Heart left ventricle (tissue), 16 donors: Measurements from ENCODE around the gene ARVCF. TPM values are rescaled to one million over a fixed set of nuclear protein-coding genes. Genes with fewer than 3 reads are reported as not detected.
A peak's percentile ranks its signal among the peaks of the same experiment; 100 is the strongest.

Source experiments
- ATAC-seq, 4 donors: fragments of 200-7000 bp; cut with Tn5 transposase; one replicate each; pipeline ENCODE4 v1.9.1; 2020 to 2022; ENCODE audit warnings: moderate library complexity in 4 of 4, mild to moderate bottlenecking in 3 of 4, moderate number of reproducible peaks in 1 of 4
- DNase-seq, 5 donors: peaks; one replicate each; pipeline ENCODE4 v3.0.0-alpha.2; 2020
- H3K27ac ChIP-seq, 12 donors: fragments of 200-600 bp; sonication (generic) in 4 of 12; one replicate each; pipeline versions ENCODE4 v1.5.0 to v1.8.0; 2016 to 2022; ENCODE audit warnings: mild to moderate bottlenecking in 2 of 12
- H3K27me3 ChIP-seq, 9 donors: fragments of 200-600 bp; sonication (generic) in 2 of 9; one replicate each; pipeline versions ENCODE4 v1.5.1 to v1.8.0; 2016 to 2022; ENCODE audit warnings: mild to moderate bottlenecking in 3 of 9
- H3K36me3 ChIP-seq, 9 donors: fragments of 200-600 bp; sonication (generic) in 2 of 9; one replicate each; pipeline versions ENCODE4 v1.5.0 to v1.8.0; 2018 to 2022; ENCODE audit warnings: mild to moderate bottlenecking in 2 of 9
- H3K4me1 ChIP-seq, 12 donors: fragments of 200-600 bp; sonication (generic) in 4 of 12; one replicate each; pipeline versions ENCODE4 v1.5.0 to v1.8.0; 2016 to 2022; ENCODE audit warnings: mild to moderate bottlenecking in 3 of 12
- H3K4me3 ChIP-seq, 12 donors: fragments of 200-600 bp; sonication (generic) in 4 of 12; one replicate each; pipeline versions ENCODE4 v1.5.0 to v1.8.0; 2017 to 2022; ENCODE audit warnings: mild to moderate bottlenecking in 9 of 12, moderate library complexity in 4 of 12
- H3K9me3 ChIP-seq, 12 donors: fragments of 200-600 bp; sonication (generic) in 4 of 12; one replicate each; pipeline versions ENCODE4 v1.5.0 to v1.8.0; 2016 to 2022; ENCODE audit warnings: mild to moderate bottlenecking in 1 of 12
- POLR2A ChIP-seq, 2 donors: fragments of 450-650 bp; IDR thresholded peaks; one replicate each; pipeline ENCODE4 v1.6.1; 2017; ENCODE audit warnings: antibody characterized with exemption in 2 of 2, mild to moderate bottlenecking in 2 of 2, moderate library complexity in 2 of 2
- WGBS, 4 donors: extraction: QIAGEN DNeasy Blood & Tissue Kit in 2 of 4; methylation state at CpG; one replicate each; pipeline versions ENCODE4 v1.1.5 to v1.1.7; 2013 to 2018; 5-methylcytosine and 5-hydroxymethylcytosine counted together
- intact Hi-C, 10 donors: fragments of 100-400 bp; cut with DNase I; formaldehyde crosslinking; loops; one replicate each; pipeline versions ENCODE4 v1.11.1 to v1.14.2; 2022
- polyA plus RNA-seq, 2 donors: library from polyadenylated mRNA; stranded (reverse); fragments of 200-250 nt; gene quantifications; one replicate each; pipeline ENCODE4 v1.2.3, GENCODE V29; 2013
- total RNA-seq, 9 donors: library from RNA; depleted of rRNA in 2 of 9; stranded (reverse); fragments of >200 nt in 2 of 9; fragmentation: NEBNext Ultra II Directional in 3 of 9; extraction: Animal tissue kit (Norgen Biotek cat#: 25700) in 3 of 9; gene quantifications; one replicate each; pipeline versions ENCODE4 v1.1.0 to v1.2.4, GENCODE V29; 2016 to 2023
- TF ChIP-seq, protein P1 (sequence below), 12 donors: fragments of 200-600 bp; sonication (generic) in 4 of 12; IDR thresholded peaks; one replicate each; pipeline versions ENCODE4 v1.5.0 to v1.8.0; 2018 to 2022; ENCODE audit warnings: antibody characterized with exemption in 12 of 12, mild to moderate bottlenecking in 5 of 12
- donor health status: ischemic (EF 13 %, LVEDD 7.1; RV severe dilation, severe dysfunction).
- donor health status: healthy with polysubstance abuse.
- donor health status: DM: no; HTN: yes; CAD: no.
- donor health status: DM: no; HTN: no; CAD: no.
- donor health status: ischemic (EF 25% LVEDD 6.9; RV normal size, moderate dysfunction).
- donor health status: ischemic (EF 25% LVEDD 5.7; RV mildly dilated, moderate dysfunction).
- donor health status: healthy.
- donor health status: DM: yes; HTN: yes; CAD: no.
- donor health status: ischemic (EF 35%, LVEDD 5.7; RV mildly dilated, moderate dysfunction).
- donor health status: nonischemic (EF 11% LVEDD 7.7; RV severe dilation, severe dysfunction).
- donor health status: DM: yes; HTN: yes; CAD: no.
- donor health status: PGD.
- donor health status: ischemic (EF 29% LVEDD 5.4; RV normal size, mild dysfunction).
- donor health status: nonischemic (EF 23%, LVEDD 6.1; RV moderate dilation, normal function).

Gene ARVCF
- total and polyA plus RNA-seq, 11 donors: 21.2 to 46.6 (median 33.3) TPM

DNA sequence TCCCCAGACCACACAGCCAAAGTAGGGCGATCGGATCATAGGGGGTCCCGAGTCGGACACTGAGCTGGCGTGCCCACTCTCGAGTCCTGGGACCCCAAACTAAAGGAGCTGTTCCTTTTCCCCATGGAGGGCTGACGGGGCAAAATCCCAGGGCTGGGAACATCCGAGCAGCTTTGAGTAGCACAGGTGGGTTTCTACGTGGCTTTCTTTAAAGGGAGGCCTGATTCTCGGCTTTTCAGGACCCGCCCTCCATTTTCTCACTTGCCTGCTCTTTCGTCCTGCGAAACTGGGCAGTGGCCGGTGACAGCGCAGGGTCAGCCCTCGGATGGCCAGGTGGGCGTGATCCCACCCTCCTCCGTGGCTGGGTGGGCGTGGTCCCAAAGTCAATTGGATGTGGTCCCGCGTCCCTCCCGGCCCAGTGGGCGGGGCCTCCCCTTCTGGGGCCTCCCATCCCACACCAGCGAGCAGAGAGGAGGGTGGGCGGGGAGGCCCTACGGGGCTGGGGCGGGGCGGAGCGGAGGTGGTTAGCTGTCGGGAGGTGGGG, 57.5 kb downstream of the ARVCF start:
- 42 to 59% (median 43%) methylated on average over 20 to 30 of the region's 30 CpGs for WGBS, 4 donors
- Histone ChIP-seq H3K4me3 (peak overlapping the region in 9 of 12 donors; percentile 8 to 42 (median 26)), H3K36me3 (peaks cover 0 to 27% (median 8%) of the 10 kb centered on the region in 9 donors), H3K27me3 (no peaks in the 10 kb centered on the region), H3K27ac (peak overlapping the region in 7 of 12 donors; percentile 14 to 70 (median 42)), H3K9me3 (no peaks in the 10 kb centered on the region), H3K4me1 (peaks cover 0 to 55% (median 29%) of the 10 kb centered on the region in 12 donors)
- ATAC-seq (peak; percentile 11 to 65 (median 54)), DNase-seq (peak; percentile 73 to 85 (median 80))
- TF ChIP-seq POLR2A (IDR thresholded peaks at IDR 0.05): no peak
- TF ChIP-seq, protein P1, sequence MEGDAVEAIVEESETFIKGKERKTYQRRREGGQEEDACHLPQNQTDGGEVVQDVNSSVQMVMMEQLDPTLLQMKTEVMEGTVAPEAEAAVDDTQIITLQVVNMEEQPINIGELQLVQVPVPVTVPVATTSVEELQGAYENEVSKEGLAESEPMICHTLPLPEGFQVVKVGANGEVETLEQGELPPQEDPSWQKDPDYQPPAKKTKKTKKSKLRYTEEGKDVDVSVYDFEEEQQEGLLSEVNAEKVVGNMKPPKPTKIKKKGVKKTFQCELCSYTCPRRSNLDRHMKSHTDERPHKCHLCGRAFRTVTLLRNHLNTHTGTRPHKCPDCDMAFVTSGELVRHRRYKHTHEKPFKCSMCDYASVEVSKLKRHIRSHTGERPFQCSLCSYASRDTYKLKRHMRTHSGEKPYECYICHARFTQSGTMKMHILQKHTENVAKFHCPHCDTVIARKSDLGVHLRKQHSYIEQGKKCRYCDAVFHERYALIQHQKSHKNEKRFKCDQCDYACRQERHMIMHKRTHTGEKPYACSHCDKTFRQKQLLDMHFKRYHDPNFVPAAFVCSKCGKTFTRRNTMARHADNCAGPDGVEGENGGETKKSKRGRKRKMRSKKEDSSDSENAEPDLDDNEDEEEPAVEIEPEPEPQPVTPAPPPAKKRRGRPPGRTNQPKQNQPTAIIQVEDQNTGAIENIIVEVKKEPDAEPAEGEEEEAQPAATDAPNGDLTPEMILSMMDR (IDR thresholded peaks at IDR 0.05): no peak
- intact Hi-C loops: no loop called here

DNA sequence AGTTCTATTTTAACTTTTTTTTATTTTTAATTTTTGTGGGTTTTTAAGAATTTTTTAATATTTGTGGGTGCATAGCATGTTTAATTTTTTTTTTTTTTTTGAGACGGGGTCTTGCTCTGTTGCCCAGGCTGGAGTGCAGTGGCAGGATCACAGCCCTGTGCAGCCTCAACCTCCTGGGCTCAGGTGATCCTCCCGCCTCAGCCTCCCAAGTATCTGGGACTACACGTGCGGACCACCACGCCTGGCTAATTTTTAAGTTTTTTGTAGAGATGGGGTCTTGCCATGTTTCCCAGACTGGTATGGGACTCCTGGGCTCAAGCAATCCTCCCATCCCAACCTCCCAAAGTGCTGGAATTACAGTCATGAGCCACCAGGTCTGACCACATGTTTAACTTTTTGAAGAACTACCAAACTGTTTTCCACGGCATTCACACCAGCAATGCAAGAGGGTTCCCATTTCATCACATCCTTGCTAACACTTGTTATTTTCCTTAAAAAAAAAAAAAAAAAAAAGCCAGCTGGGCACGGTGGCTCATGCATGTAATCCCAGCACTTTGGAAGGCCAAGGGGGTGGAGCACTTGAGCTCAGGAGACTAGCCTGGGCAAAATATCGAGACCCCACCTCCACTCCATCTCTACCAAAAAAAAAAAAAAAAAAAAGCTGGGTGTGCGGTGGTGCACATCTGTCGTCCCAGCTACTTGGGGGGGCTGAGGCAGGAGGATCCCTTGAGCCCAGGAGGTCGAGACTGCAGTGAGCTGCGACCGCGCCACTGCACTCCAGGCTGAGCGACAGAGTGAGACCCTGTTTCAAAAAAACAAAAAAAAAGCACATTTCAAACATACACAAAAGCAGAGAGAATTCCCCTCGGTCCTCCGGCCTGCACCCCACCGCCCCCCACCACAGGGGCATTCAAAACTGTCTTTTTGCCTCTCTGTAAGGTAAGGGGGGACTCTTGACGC, 58.3 kb downstream of the ARVCF start:
- H3K27me3 ChIP-seq: no peaks in the 10 kb centered on the region
- DNase-seq: peak in 1 of 5 donors; percentile 53
- no peaks in the 10 kb centered on the region for H3K9me3 ChIP-seq
- peaks cover 0 to 62% (median 35%) of the 10 kb centered on the region in 12 donors for H3K4me1 ChIP-seq
- peaks cover 0 to 20% (median under 1%) of the 10 kb centered on the region in 9 donors for H3K36me3 ChIP-seq
- 82 to 89% (median 88%) methylated on average over 19 of the region's 19 CpGs for WGBS, 4 donors
- peak overlapping the region in 5 of 12 donors; percentile 26 to 42 (median 35) for H3K4me3 ChIP-seq
- no peak for ATAC-seq
- peak overlapping the region in 4 of 12 donors; percentile 22 to 70 (median 38) for H3K27ac ChIP-seq
- TF ChIP-seq, protein P1 (IDR thresholded peaks at IDR 0.05): no peak
- TF ChIP-seq POLR2A (IDR thresholded peaks at IDR 0.05): no peak
- intact Hi-C loops: no loop called here

DNA sequence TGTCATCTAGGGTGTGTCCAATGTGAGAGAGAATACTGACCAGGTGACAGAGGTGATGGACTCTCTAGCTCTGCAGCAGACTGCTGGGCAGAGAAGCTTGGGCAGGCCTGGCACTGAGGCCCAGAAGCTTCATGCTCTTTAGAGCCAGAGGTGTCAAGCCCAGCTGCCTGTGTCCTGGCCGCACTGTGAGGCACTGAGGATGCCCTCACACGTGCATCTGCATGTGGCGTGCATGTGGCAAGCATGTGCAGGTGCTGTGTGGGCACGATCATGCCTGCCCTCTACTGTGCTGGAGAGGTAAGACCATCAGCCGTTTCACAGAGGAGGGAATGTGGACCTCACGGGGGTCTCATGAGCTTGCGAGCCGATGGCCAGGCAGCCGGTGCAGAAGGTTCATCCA, 59.2 kb downstream of the ARVCF start:
- no peak for ATAC-seq
- TF ChIP-seq, protein P1 (IDR thresholded peaks at IDR 0.05): no peak
- TF ChIP-seq POLR2A (IDR thresholded peaks at IDR 0.05): no peak
- WGBS, 4 donors: 93 to 94% (median 94%) methylated on average over 9 of the region's 9 CpGs
- Histone ChIP-seq H3K9me3 (no peaks in the 10 kb centered on the region), H3K4me1 (peaks cover 0 to 65% (median 36%) of the 10 kb centered on the region in 12 donors), H3K27ac (no peak overlapping the region), H3K36me3 (peaks cover 0 to 11% (median 0%) of the 10 kb centered on the region in 9 donors), H3K27me3 (no peaks in the 10 kb centered on the region), H3K4me3 (no peak overlapping the region)
- intact Hi-C loops: no loop called here
- peak in 1 of 5 donors; percentile 21 for DNase-seq
